Mammary epithelial cell (primary cell): Measurements from ENCODE around the gene ARHGAP44.

ENCODE experiments used
- EZH2 ChIP-seq: IDR thresholded peaks from 2 replicates; pipeline ENCODE4 v1.6.1; 2012; ENCODE audit warnings: low read length, inconsistent platforms, borderline replicate concordance
- TF ChIP-seq, protein P1 (sequence below), 2 donors: IDR thresholded peaks in 1 of 2; conservative IDR thresholded peaks in 1 of 2; 2 replicates each; pipeline ENCODE4 v1.5.1; 2011 to 2012; ENCODE audit warnings: inconsistent platforms in 2 of 2, low read length in 2 of 2, mild to moderate bottlenecking in 2 of 2, control low read depth in 1 of 2, low read depth in 1 of 2; ENCODE audit not compliant: insufficient read depth in 1 of 2; ENCODE audit errors: extremely low read depth in 1 of 2

DNA sequence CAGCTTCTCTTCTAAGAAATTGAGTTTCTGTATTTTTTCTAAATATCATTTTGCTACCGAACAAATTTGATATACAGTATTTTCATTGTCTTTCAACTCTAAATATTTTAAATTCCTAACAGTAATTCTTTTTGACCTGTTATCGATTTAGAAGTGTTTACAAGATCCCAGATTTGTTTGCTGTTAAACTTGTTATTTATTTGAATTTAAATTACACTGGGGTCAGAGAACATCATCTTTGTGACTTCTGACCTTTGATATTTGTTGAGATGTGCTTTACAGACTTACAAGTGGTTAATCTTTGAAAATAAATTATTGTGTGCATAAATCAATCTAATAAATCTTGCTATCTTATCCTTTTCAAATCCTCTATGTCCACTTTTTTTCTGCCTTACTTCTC is 94.2 kb downstream of the ARHGAP44 start:
- TF ChIP-seq, protein P1, sequence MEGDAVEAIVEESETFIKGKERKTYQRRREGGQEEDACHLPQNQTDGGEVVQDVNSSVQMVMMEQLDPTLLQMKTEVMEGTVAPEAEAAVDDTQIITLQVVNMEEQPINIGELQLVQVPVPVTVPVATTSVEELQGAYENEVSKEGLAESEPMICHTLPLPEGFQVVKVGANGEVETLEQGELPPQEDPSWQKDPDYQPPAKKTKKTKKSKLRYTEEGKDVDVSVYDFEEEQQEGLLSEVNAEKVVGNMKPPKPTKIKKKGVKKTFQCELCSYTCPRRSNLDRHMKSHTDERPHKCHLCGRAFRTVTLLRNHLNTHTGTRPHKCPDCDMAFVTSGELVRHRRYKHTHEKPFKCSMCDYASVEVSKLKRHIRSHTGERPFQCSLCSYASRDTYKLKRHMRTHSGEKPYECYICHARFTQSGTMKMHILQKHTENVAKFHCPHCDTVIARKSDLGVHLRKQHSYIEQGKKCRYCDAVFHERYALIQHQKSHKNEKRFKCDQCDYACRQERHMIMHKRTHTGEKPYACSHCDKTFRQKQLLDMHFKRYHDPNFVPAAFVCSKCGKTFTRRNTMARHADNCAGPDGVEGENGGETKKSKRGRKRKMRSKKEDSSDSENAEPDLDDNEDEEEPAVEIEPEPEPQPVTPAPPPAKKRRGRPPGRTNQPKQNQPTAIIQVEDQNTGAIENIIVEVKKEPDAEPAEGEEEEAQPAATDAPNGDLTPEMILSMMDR (conservative IDR thresholded peaks at IDR 0.05 in 1 of 2, IDR thresholded peaks at IDR 0.05 in 1 of 2; ENCODE audit: extremely low read depth in 1 of 2, insufficient read depth in 1 of 2, low read depth in 1 of 2, low read length in 2 of 2): no peak
- TF ChIP-seq EZH2: no peak
